Upper lobe of right lung (tissue), 1 donor: ENCODE measurements around the gene SWSAP1. TPM values are rescaled to one million over a fixed set of nuclear protein-coding genes. Genes with fewer than 3 reads are reported as not detected.

Source experiments
- ATAC-seq: fragments of 200-7000 bp; cut with Tn5 transposase; one replicate; pipeline ENCODE4 v1.9.1; 2020; ENCODE audit warnings: mild to moderate bottlenecking, moderate library complexity
- DNase-seq: peaks from one replicate; pipeline ENCODE4 v3.0.0-alpha.2; 2020
- H3K27ac ChIP-seq: fragments of 200-600 bp; one replicate; pipeline ENCODE4 v1.8.0; 2022
- H3K27me3 ChIP-seq: fragments of 200-600 bp; one replicate; pipeline ENCODE4 v1.8.0; 2022; ENCODE audit warnings: mild to moderate bottlenecking
- H3K36me3 ChIP-seq: fragments of 200-600 bp; one replicate; pipeline ENCODE4 v1.8.0; 2022
- H3K4me1 ChIP-seq: fragments of 200-600 bp; one replicate; pipeline ENCODE4 v1.8.0; 2022
- H3K4me3 ChIP-seq: fragments of 200-600 bp; one replicate; pipeline ENCODE4 v1.8.0; 2022; ENCODE audit warnings: mild to moderate bottlenecking
- H3K9me3 ChIP-seq: fragments of 200-600 bp; one replicate; pipeline ENCODE4 v1.8.0; 2022
- intact Hi-C: fragments of 100-400 bp; cut with DNase I; formaldehyde crosslinking; loops from one replicate; pipeline ENCODE4 v1.11.0; 2022
- total RNA-seq: library from RNA; stranded (reverse); fragmentation: NEBNext Ultra II Directional; extraction: Animal tissue kit (Norgen Biotek cat#: 25700); gene quantifications from one replicate; pipeline ENCODE4 v1.2.1, GENCODE V29; 2021
- TF ChIP-seq, protein P1 (sequence below): fragments of 200-600 bp; IDR thresholded peaks from one replicate; pipeline ENCODE4 v1.8.0; 2022; ENCODE audit warnings: antibody characterized with exemption
- donor health status: DM: no; HTN: yes; CAD: no; lungs with severe emphysema.

Gene SWSAP1
- total RNA-seq, 1 donor from 2014 or later, result 3.2 TPM

DNA sequence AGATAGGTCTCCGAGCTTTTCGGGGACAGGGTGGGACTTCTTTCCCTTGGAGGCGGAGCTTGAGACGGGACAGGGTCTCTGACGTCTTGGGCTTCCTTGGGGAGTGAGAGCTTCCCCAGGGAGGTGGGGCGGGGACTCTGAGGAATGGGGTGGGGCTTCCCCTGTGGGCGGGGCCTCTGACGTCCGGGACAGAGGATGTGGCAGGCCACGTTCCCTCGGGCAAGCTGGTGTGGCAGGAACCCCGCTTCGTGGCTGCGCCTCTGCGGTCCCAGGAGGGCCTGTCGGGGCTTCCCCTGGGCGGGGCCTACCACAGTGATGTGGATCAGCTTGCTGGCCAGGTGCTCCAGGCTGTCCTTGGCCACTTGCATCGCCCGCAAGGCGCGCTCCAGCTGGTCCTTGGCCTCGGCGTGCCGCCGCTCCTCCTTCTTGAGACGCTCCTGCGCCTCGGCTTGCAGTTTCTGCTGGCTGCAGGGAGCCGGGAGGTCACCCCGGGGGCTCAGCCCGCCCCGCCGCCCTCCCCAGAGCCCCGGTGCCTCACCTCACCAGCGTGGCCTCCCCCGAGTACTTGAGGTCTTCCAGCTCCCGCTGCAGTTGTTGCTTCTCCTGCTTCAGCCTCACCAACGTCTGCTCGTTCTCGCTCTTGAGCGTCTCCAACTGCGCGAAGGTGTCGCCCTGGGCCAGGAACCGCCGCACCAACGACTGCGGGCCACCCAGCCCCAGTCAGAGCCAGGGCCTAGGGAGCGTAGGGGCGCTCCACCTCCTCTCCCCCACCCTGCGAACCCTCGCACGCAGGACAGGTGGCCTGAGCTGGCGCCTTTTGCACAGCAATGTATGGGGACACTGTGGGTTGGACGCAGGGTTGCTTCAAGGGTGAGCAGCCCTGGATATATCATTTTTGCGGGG lies 47.9 kb downstream of the SWSAP1 start:
- Histone ChIP-seq H3K27me3 (peaks cover 27% of the 10 kb centered on the region), H3K4me3 (peak overlapping the region; percentile 39), H3K27ac (peak overlapping the region; percentile 42), H3K9me3 (no peaks in the 10 kb centered on the region), H3K4me1 (peaks cover 33% of the 10 kb centered on the region), H3K36me3 (no peaks in the 10 kb centered on the region)
- DNase-seq, result peak; percentile 94
- intact Hi-C loops, result no loop called here
- TF ChIP-seq, protein P1, sequence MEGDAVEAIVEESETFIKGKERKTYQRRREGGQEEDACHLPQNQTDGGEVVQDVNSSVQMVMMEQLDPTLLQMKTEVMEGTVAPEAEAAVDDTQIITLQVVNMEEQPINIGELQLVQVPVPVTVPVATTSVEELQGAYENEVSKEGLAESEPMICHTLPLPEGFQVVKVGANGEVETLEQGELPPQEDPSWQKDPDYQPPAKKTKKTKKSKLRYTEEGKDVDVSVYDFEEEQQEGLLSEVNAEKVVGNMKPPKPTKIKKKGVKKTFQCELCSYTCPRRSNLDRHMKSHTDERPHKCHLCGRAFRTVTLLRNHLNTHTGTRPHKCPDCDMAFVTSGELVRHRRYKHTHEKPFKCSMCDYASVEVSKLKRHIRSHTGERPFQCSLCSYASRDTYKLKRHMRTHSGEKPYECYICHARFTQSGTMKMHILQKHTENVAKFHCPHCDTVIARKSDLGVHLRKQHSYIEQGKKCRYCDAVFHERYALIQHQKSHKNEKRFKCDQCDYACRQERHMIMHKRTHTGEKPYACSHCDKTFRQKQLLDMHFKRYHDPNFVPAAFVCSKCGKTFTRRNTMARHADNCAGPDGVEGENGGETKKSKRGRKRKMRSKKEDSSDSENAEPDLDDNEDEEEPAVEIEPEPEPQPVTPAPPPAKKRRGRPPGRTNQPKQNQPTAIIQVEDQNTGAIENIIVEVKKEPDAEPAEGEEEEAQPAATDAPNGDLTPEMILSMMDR, result no peak
- ATAC-seq, result peak; percentile 87

DNA sequence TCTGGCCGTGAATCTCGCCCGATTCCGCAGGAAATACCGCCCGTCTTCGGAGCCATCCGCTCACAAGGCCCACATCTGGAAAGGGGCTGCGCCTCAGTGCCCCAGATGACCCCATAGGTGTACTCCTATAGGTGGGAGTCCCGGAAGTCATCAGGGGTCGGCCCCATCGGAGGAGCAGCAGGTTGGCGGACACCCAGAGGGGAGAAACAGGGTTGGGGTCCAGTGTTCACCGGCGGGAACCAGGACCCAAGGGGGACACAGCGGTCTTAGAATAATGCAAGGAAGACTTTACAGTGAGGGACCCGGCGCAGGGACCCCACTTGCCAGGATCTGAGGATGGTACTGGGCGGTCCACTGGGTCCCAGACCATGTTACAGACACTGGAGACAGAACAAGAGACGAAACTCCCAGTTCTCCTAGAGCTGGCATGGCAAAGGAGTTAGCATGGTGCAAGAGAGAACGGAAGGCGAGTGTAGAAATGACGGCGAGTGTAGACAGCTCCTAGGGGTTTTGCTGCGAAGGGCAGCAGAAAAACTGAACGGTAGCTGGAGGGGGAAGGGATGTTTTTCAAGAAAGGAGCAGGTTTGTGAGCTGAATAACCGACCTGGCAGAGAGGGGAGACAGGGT lies 48.8 kb downstream of the SWSAP1 start:
- Histone ChIP-seq H3K36me3 (no peaks in the 10 kb centered on the region), H3K27me3 (peaks cover 27% of the 10 kb centered on the region), H3K27ac (no peak overlapping the region), H3K4me3 (no peak overlapping the region), H3K4me1 (peaks cover 33% of the 10 kb centered on the region), H3K9me3 (no peaks in the 10 kb centered on the region)
- ATAC-seq (no peak), DNase-seq (no peak)
- TF ChIP-seq, protein P1, result no peak
- intact Hi-C loops, result no loop called here

DNA sequence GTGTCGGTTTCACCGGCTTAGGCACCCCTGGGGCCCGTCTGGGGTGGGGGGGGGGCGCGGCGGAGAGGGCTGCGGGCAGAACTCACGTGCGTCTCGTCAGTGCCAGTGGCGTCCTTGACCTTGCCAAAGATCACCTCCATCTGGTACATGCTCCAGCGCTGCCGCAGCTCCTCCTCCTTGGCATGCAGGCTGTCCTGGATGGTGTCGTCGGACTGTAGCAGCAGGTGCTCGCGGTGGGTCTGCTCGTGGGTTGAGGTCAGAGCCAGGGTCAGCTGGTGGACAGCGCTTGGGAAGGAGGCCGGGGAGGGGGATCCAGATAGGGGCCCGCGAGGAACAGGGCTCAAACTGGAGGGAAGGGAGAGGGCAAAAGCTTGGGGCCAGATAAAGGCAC lies 49.3 kb downstream of the SWSAP1 start:
- H3K27me3 ChIP-seq, result peaks cover 27% of the 10 kb centered on the region
- DNase-seq (no peak), ATAC-seq (no peak)
- no peaks in the 10 kb centered on the region for H3K36me3 ChIP-seq
- TF ChIP-seq, protein P1, result no peak
- no peak overlapping the region for H3K4me3 ChIP-seq
- H3K9me3 ChIP-seq, result no peaks in the 10 kb centered on the region
- peaks cover 33% of the 10 kb centered on the region for H3K4me1 ChIP-seq
- H3K27ac ChIP-seq, result no peak overlapping the region
- intact Hi-C loops, result no loop called here

Other genes with a start within 250 kb of the SWSAP1 start
- 1.1 TPM for gene SPC24, start 218.9 kb upstream of the SWSAP1 start, total RNA-seq
- 268 TPM for gene KANK2, start 177.1 kb upstream of the SWSAP1 start, total RNA-seq
- gene ANGPTL8, start 135.0 kb upstream of the SWSAP1 start, total RNA-seq, result not detected
- gene DOCK6, start 112.1 kb upstream of the SWSAP1 start, total RNA-seq, result 138 TPM
- gene TSPAN16, start 78.5 kb upstream of the SWSAP1 start, total RNA-seq, result not detected
- 52.7 TPM for gene RAB3D, start 35.0 kb upstream of the SWSAP1 start, total RNA-seq
- gene TMEM205, start 28.4 kb upstream of the SWSAP1 start, total RNA-seq, result 74.6 TPM
- gene CCDC159, start 28.1 kb upstream of the SWSAP1 start, total RNA-seq, result 39.4 TPM
- 26.5 TPM for gene PLPPR2, start 19.2 kb upstream of the SWSAP1 start, total RNA-seq
- gene EPOR, start 9.6 kb downstream of the SWSAP1 start, total RNA-seq, result 20.4 TPM
- gene RGL3, start 44.6 kb downstream of the SWSAP1 start, total RNA-seq, result 54.6 TPM
- gene ODAD3, start 60.5 kb downstream of the SWSAP1 start, total RNA-seq, result 0.49 TPM
- 293 TPM for gene PRKCSH, start 61.0 kb downstream of the SWSAP1 start, total RNA-seq
- not detected for gene ELAVL3, start 106.4 kb downstream of the SWSAP1 start, total RNA-seq
- gene ZNF653, start 131.2 kb downstream of the SWSAP1 start, total RNA-seq, result 10.7 TPM
- 44.8 TPM for gene ECSIT, start 154.5 kb downstream of the SWSAP1 start, total RNA-seq
- gene CNN1, start 164.2 kb downstream of the SWSAP1 start, total RNA-seq, result 27.3 TPM
- 44.3 TPM for gene ELOF1, start 184.6 kb downstream of the SWSAP1 start, total RNA-seq
- 429 TPM for gene ACP5, start 203.0 kb downstream of the SWSAP1 start, total RNA-seq
- gene ZNF627, start 222.8 kb downstream of the SWSAP1 start, total RNA-seq, result 11.6 TPM